H9 (cell line): ENCODE data around the gene DYDC1. TPM values are rescaled to one million over a fixed set of nuclear protein-coding genes. Genes with fewer than 3 reads are reported as not detected.

Experiments used
- DNase-seq: peaks from one replicate; pipeline ENCODE4 v3.0.0-alpha.2; 2017
- H2AFZ ChIP-seq: one replicate; pipeline ENCODE4 v1.6.1; 2013; ENCODE audit warnings: mild to moderate bottlenecking, low read length, control low read depth, moderate library complexity
- H2AK5ac ChIP-seq: 2 replicates; pipeline ENCODE4 v1.6.1; 2013; ENCODE audit warnings: low read length, control low read depth, mixed read lengths; ENCODE audit not compliant: insufficient read length
- H2BK120ac ChIP-seq: one replicate; pipeline ENCODE4 v1.6.1; 2013; ENCODE audit warnings: low read depth, mild to moderate bottlenecking, low read length, control low read depth, inconsistent platforms; ENCODE audit not compliant: poor library complexity, severe bottlenecking
- H2BK12ac ChIP-seq: 2 replicates; pipeline ENCODE4 v1.6.1; 2013; ENCODE audit warnings: low read length, control low read depth, mixed read lengths, low read depth; ENCODE audit not compliant: insufficient read length
- H2BK15ac ChIP-seq: 2 replicates; pipeline ENCODE4 v1.6.1; 2013; ENCODE audit warnings: low read depth, low read length, control low read depth
- H2BK20ac ChIP-seq: one replicate; pipeline ENCODE4 v1.6.1; 2013; ENCODE audit warnings: low read depth, mild to moderate bottlenecking, low read length, control low read depth, inconsistent platforms; ENCODE audit not compliant: poor library complexity, severe bottlenecking
- H2BK5ac ChIP-seq: 2 replicates; pipeline ENCODE4 v1.6.1; 2013; ENCODE audit warnings: low read length, control low read depth, mixed read lengths; ENCODE audit not compliant: insufficient read length
- H3K14ac ChIP-seq: 2 replicates; pipeline ENCODE4 v1.6.1; 2013; ENCODE audit warnings: low read length, control low read depth; ENCODE audit not compliant: insufficient read depth
- H3K18ac ChIP-seq: 2 replicates; pipeline ENCODE4 v1.6.1; 2013; ENCODE audit warnings: low read depth, mild to moderate bottlenecking, mixed read lengths, low read length, control low read depth; ENCODE audit not compliant: insufficient read length
- H3K23ac ChIP-seq: 2 replicates; pipeline ENCODE4 v1.6.1; 2013; ENCODE audit warnings: low read length, control low read depth, mixed read lengths, low read depth; ENCODE audit not compliant: insufficient read length
- H3K23me2 ChIP-seq: 2 replicates; pipeline ENCODE4 v1.6.1; 2013; ENCODE audit warnings: low read depth, mild to moderate bottlenecking, mixed read lengths, low read length, control low read depth; ENCODE audit not compliant: insufficient read length, poor library complexity, severe bottlenecking
- H3K27ac ChIP-seq: 2 replicates; pipeline ENCODE4 v1.5.1; 2013; ENCODE audit warnings: low read length, control low read depth, mixed read lengths, low read depth; ENCODE audit not compliant: insufficient read length
- H3K27me3 ChIP-seq: 2 replicates; pipeline ENCODE4 v1.6.1; 2013; ENCODE audit warnings: low read length, control low read depth, inconsistent platforms; ENCODE audit not compliant: insufficient read depth
- H3K4ac ChIP-seq: 2 replicates; pipeline ENCODE4 v1.6.1; 2013; ENCODE audit warnings: low read depth, mild to moderate bottlenecking, control low read depth, inconsistent platforms, low read length, moderate library complexity
- H3K4me1 ChIP-seq: 2 replicates; pipeline ENCODE4 v1.6.1; 2013; ENCODE audit warnings: low read length, control low read depth, inconsistent platforms; ENCODE audit not compliant: insufficient read depth
- H3K4me2 ChIP-seq: 2 replicates; pipeline ENCODE4 v1.6.1; 2013; ENCODE audit warnings: low read length, control low read depth, mixed read lengths; ENCODE audit not compliant: insufficient read length, insufficient read depth
- H3K56ac ChIP-seq: 2 replicates; pipeline ENCODE4 v1.6.1; 2013; ENCODE audit warnings: low read depth, mild to moderate bottlenecking, mixed read lengths, low read length, control low read depth; ENCODE audit not compliant: insufficient read length
- H3K79me1 ChIP-seq: 2 replicates; pipeline ENCODE4 v1.6.1; 2013; ENCODE audit warnings: low read depth, mild to moderate bottlenecking, moderate library complexity, low read length, control low read depth, inconsistent platforms; ENCODE audit not compliant: insufficient read depth, poor library complexity, severe bottlenecking
- H3K79me2 ChIP-seq: 2 replicates; pipeline ENCODE4 v1.6.1; 2013; ENCODE audit warnings: low read length, control low read depth, inconsistent platforms; ENCODE audit not compliant: insufficient read depth
- H3K9ac ChIP-seq: 2 replicates; pipeline ENCODE4 v1.6.1; 2013; ENCODE audit warnings: low read length, control low read depth, mixed read lengths; ENCODE audit not compliant: insufficient read length; ENCODE audit errors: extremely low read depth
- H3K9me3 ChIP-seq: one replicate; pipeline ENCODE4 v1.6.1; 2013; ENCODE audit warnings: low read depth, low read length, inconsistent platforms; ENCODE audit not compliant: control insufficient read depth
- H3T11ph ChIP-seq: one replicate; pipeline ENCODE4 v1.6.1; 2013; ENCODE audit warnings: mild to moderate bottlenecking, low read length, control low read depth, inconsistent platforms
- H4K20me1 ChIP-seq: one replicate; pipeline ENCODE4 v1.6.1; 2013; ENCODE audit not compliant: control insufficient read depth, insufficient read length, insufficient read depth
- H4K5ac ChIP-seq: 2 replicates; pipeline ENCODE4 v1.6.1; 2013; ENCODE audit warnings: low read depth, mild to moderate bottlenecking, mixed read lengths, low read length, control low read depth; ENCODE audit not compliant: insufficient read length
- H4K8ac ChIP-seq: replicated peaks from 2 replicates; pipeline ENCODE4 v1.6.1; 2013; ENCODE audit warnings: low read length, control low read depth, mixed read lengths, low read depth; ENCODE audit not compliant: insufficient read length
- H4K91ac ChIP-seq: 2 replicates; pipeline ENCODE4 v1.6.1; 2013; ENCODE audit warnings: low read depth, mild to moderate bottlenecking, moderate library complexity, mixed read lengths, low read length, control low read depth; ENCODE audit not compliant: insufficient read length
- H3K27ac Mint-ChIP-seq, 3 experiments: 2 replicates in 2 of 3; 3 replicates in 1 of 3; pipeline ENCODE4 v1.8.0; 2020 to 2021; ENCODE audit warnings: mixed read lengths in 3 of 3, mild to moderate bottlenecking in 1 of 3, moderate library complexity in 1 of 3
- H3K27me3 Mint-ChIP-seq: 2 replicates; pipeline ENCODE4 v1.8.0; 2021; ENCODE audit warnings: low read depth, mild to moderate bottlenecking, moderate library complexity, mixed read lengths
- H3K36me3 Mint-ChIP-seq, 3 experiments: 2 replicates in 2 of 3; 3 replicates in 1 of 3; pipeline ENCODE4 v1.8.0; 2020 to 2021; ENCODE audit warnings: low read depth in 3 of 3, mixed read lengths in 3 of 3; ENCODE audit not compliant: insufficient read depth in 1 of 3
- H3K4me1 Mint-ChIP-seq, 2 experiments: 2 replicates each; pipeline ENCODE4 v1.8.0; 2020; ENCODE audit warnings: mixed read lengths in 2 of 2
- H3K4me3 Mint-ChIP-seq, 2 experiments: 2 replicates in 1 of 2; 3 replicates in 1 of 2; pipeline ENCODE4 v1.8.0; 2020 to 2021; ENCODE audit warnings: mild to moderate bottlenecking in 2 of 2, mixed read lengths in 2 of 2, moderate library complexity in 1 of 2
- H3K9me3 Mint-ChIP-seq, 2 experiments: 2 replicates in 1 of 2; 3 replicates in 1 of 2; pipeline ENCODE4 v1.8.0; 2020; ENCODE audit warnings: mild to moderate bottlenecking in 2 of 2, mixed read lengths in 2 of 2, moderate library complexity in 1 of 2
- CTCF ChIP-seq: fragments of 200-600 bp; sonication (generic); conservative IDR thresholded peaks from 3 replicates; pipeline ENCODE4 v1.8.0; 2021; ENCODE audit warnings: antibody characterized with exemption, mild to moderate bottlenecking
- WGBS: extraction: QIAGEN DNeasy Blood & Tissue Kit; methylation state at CpG from one replicate; pipeline ENCODE4 v1.1.7; 2013; ENCODE audit warnings: missing lambda C conversion rate, low lambda C conversion rate, mixed read lengths; ENCODE audit not compliant: insufficient read length; ENCODE audit errors: extremely low coverage; 5-methylcytosine and 5-hydroxymethylcytosine counted together
- total RNA-seq: library from RNA; stranded (reverse); gene quantifications from 2 replicates; pipeline ENCODE4 v1.2.1, GENCODE V29; 2021

DYDC1 gene
- total RNA-seq, 1 experiment from 2014 or later: not detected

- Mint-ChIP-seq H3K27me3 (peaks cover 33% of the 10 kb centered on the region), H3K9me3 (peaks cover 9 to 10% of the 10 kb centered on the region in 2 experiments; a peak in 4 of 5 replicates), H3K4me1 (peaks cover 6 to 10% of the 10 kb centered on the region in 2 experiments), H3K27ac (no peak overlapping the region; a peak in 1 of 7 replicates), H3K4me3 (no peak overlapping the region), H3K36me3 (peaks cover 0 to 6% (median 0%) of the 10 kb centered on the region in 3 experiments; a peak in 3 of 7 replicates)
- Histone ChIP-seq H4K20me1 (no peaks in the 10 kb centered on the region), H4K5ac (no peak overlapping the region), H3K9me3 (no peaks in the 10 kb centered on the region), H3K23ac (no peak overlapping the region), H4K91ac (no peak overlapping the region), H3K4ac (no peak overlapping the region), H3K4me2 (no peak overlapping the region), H3K14ac (no peak overlapping the region), H4K8ac (no peak overlapping the region), H2BK5ac (no peak overlapping the region), H3K27me3 (no peaks in the 10 kb centered on the region; the same call in 1 of the 2 replicates), H2BK12ac (no peak overlapping the region), H3K27ac (no peak overlapping the region), H3K56ac (no peak overlapping the region), H2AK5ac (no peak overlapping the region), H3K4me1 (no peaks in the 10 kb centered on the region; the same call in 1 of the 2 replicates), H2BK15ac (no peak overlapping the region), H3K23me2 (no peaks in the 10 kb centered on the region), H2BK20ac (no peak overlapping the region), H3K18ac (no peak overlapping the region), H3K79me2 (no peaks in the 10 kb centered on the region), H3T11ph (no peak overlapping the region), H3K9ac (no peak overlapping the region), H3K79me1 (no peaks in the 10 kb centered on the region), H2BK120ac (no peak overlapping the region), H2AFZ (no peak overlapping the region)
- TF ChIP-seq CTCF: no peak
- no peak for DNase-seq
- WGBS: no CpG with 5 or more reads among the region's 6 CpGs
Measured at GRCh38 chr10:80292607-80293239, 63.8 kb downstream of the DYDC1 start.
